Stimulated activated CD4-positive, alpha-beta T cell treated with anti-CD3 and anti-CD28 coated beads, TNF-alpha, amount 100 ng/mL, for 4 hours (primary cell): ENCODE measurements around the gene LARP1.

Experiments used
- DNase-seq, 3 experiments: peaks; one replicate each; pipeline ENCODE4 v3.0.0-alpha.2; 2020; ENCODE audit warnings: low read depth in 3 of 3

The LARP1 gene

DNA sequence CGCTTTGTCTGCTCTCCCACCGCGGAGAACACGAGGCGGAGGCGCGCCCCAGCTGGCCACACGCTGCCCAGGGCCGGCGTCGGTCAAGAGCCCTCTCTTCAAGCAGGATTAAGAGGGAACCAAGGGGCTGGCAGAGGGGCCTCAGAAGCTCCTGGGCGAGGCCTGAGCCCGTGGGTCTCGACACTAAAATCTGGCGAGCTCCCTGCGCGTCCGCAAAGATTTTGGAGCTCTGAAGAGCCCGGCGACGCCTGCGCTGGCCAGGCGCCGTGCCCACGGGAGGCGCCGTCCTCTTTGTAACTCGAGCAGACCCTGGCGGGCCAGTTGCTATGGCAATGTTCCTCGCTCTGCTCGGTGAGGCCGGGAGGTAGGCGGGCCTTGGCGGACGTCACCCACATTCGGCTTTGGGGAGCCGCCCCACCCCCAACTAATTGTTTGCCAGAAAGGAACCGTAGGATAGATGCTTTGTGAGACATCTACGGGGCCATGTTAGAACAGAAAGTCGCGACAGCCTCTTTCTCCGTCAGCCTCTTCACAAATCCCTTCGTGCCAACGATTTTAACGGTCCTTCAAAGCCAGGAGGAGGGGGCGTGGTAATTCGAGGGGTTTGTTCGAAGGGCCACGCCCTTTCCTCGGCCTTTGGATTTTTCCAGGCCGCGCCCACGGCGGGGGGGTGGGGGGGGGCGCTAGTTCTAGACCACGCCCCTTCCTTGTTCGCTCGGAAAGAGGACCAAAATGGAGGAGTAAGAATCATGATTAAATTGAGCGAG, 102.5 kb downstream of the LARP1 start:
- peak; percentile 64 to 73 (median 69) for DNase-seq

DNA sequence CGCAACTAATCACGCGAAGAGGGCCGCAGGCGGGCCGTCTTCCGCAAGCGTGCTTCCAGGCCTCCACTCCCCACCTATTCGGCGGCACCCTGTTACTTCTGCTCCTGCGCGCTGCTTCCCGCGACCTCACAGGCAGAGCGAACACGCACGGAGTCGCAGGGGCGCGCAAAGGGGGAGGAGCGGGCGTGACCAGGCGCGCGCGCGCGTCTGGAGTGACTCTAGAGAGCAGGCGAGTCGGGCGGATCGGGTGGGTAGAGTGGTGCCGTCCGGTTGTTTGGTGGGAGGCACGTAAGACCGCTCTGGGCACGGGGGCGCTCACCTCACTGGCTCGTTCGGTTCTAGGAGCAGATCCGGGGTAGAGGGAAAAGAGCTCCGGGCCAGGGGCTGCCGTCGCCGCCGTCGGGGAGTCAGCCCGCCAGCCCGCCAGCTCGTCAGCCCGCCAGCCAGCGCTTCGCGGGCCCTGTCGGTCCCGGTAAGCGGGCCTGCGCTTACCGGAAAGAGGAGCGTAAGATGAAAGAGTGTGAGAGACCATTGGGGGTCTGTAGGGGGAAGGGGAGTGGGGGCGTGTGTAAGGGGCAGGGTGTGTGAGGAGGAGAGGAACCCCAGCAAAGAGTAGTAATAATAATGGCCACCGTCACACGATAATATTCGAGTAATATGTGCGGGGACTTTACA, 103.3 kb downstream of the LARP1 start, which contains the start of gene CNOT8:
Gene CNOT8, plus strand, starts transcription at position 331 of the 675 bp plus-strand sequence. CDS start 4,652 bp downstream, outside the sequence.
- DNase-seq = peak; percentile 95 to 97 (median 96)

DNA sequence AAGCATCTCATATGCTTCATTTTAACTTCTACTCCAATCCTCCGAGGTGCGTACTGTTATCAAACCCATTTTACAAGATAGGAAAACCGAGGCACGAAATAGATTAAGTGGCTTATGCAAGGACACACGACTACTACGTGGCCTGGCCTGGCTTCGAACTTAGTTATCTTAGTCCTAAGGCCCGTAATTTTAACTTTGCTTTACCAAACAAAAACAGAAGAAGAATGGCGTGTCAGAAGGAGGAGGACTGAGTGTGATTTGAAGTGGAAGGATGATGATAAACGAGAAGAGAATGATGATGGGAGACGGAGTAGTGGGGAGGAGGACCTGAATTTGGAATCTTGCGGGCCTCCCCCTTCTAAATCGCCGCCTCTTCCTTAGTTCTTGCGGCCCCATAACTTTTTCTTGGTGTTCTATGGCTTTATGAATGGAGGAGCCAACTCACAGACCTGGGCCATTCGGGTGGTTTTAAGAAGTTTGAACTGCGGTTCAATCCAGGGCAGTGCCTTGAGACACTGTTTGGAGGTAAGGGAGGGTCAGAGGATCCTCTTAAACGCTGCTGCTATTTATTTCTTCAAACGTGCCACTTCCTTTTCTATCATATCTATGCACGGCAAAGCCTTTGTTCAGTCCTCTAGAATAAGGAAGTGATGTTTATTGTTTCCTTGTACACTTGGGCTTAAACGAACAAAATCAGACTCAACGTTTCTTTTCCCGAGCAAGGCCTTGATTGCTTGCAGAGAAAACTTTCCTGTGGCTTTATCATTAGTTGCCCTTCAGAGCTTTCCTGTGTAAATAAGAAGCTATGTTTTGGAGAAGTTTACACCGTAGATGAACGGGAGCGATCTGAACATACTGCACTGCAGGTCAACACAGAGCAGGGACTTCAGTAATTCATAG, 104.0 kb downstream of the LARP1 start:
- DNase-seq = no peak

DNA sequence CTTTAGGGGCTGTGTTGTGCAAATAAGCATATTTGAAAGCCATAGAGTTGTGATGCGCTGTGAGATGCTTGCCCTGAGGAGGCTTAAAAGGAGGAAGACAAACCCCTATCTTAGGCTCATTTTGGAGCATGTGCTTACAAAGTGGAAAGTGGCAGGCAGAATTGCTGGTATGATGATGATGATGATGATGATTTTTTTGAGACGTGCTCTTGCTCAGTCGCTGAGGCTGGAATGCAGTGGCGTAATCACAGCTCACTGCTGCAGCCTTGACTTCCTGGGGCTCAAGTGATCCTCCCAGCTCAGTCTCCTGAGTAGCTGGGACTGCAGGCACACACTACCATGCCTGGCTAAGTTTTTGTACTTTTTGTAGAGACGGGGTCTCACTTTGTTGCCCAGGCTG, 104.9 kb downstream of the LARP1 start:
- DNase-seq = no peak

DNA sequence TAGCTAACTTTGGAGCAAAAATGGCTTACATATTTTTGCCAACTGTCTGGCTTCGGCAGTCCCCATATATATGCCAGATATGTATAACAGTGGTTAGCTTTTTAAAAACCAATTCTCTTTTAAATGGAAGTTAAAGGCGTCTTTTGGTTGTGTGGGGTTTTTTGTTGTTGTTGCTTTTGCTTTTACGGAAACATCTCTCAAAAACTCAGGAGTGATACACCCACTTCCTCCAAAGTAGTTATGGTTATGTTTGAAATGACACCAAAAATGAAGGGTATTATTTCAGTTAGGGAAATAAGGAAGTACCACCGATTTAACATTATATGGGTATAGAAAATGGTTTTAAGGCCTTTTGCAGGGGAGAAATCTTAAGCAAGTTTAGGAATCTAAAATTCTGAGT, 105.6 kb downstream of the LARP1 start:
- DNase-seq = no peak

DNA sequence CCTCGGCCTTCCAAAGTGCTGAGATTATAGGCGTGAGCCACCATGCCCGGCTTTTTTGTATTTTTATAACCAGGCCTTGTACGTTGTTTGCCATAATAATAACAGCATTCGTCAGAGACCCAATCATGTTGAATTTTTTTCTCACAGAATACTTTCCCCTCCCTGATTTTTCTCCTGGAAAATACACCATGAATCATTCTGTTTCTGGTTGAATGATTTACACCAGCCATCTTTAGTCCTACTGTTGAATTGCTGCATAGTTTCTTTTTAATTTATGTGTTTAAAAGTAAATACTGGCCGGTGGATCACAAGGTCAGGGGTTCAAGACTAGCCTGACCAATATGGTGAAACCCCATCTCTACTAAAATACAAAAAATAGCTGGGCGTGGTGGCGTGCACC, 106.8 kb downstream of the LARP1 start:
- DNase-seq = no peak

DNA sequence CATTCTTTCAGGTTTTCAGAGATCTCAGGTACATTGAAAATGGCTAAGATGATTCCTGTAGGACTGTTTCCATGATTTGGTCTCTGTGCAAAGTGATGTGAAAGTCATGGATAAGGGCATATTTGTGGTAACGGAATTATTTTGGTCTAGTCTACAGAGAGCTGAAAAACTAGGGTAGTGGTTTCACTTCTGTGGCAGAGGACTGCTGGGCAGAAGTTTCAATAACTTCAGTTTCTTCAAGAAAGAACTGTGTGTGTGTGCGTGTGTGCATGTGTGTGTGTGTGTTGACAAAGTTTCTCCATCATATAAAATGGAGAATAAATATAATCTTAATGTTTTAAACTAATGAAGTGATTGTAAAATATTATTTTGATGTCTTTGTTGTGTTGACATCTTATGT, 107.6 kb downstream of the LARP1 start:
- no peak for DNase-seq

DNA sequence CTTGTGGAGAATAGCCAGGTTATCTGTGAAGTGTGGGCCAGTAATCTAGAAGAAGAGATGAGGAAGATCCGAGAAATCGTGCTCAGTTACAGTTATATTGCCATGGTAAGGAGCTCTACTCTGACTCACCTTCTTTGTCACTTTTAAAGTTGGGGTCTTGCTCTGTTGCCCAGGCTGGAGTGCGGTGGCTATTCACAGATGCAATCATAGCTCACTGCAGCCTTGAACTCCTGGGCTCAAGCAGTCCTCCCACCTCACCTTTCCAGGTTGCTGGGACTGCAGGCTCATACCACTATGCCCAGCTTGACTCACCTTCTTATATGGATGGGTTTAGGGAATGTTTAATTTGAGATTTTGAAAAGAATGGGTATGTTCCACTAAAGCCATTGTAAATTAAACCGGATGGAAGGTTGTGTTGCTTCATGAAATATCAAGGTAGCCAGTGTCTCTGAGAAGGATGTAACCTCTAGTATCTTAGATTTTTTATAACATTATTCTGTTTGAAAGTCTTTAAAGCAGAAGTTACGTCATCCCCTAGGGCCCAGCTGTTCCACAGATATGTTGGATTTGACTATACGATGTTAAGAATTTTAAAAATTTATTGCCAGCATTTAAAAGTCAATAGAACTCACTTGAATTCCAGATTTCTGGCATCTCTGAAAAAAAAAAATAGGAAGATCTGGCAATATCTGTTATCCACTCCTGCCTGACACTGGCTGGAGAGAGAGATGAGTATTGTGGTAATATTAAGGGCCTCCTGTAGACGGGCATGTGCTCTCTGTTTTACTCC, 108.3 kb downstream of the LARP1 start:
- no peak for DNase-seq

DNA sequence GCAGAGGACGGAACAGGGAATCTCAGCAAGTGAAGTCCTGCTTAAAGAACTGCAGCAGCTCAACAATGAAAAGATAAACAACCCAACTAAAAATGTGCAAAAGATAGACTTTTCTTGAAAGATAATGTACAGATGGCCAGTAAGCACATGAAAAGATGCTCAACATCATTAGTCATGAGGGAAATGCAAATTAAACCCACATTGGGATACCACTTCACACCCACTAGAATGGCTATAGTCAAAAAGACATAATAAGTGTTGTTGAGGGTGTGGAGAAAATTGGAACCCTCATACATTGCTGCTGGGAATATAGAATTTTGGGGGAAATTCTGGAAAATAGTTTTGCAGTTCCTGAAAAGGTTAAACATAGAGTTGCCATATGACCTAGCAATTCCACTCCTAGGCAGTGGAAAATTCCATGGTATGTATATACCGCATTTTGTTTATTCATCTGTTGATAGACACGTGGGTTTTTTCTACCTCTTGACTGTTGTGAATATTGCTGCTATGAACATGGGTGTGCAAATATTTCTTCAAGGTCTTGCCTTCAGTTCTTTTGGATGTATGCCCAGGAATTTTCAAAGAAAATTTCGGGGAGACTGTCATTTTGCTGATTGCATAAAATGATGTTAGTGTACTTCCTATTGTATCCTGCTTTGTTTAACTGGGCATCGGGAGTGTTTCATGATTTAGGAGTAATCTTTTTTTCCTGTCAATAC, 110.4 kb downstream of the LARP1 start:
- DNase-seq = no peak

DNA sequence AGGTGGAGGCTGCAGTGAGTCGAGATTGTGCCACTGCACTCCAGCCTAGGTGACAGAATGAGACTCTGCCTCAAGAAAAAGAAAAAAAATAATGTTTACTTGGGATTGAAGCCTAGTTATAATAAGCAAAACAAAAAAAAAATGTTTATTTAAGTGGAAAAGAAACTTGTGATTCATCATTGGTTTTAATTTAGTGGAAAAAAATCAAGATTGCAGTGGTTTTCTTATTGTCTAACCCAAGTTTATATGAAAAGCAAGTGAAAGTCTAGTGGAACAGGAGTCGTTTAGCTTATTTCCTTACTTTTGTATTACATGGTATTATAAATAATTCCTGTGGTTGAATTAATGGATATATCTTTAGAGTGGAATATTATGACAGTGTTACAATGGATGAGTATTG, 111.7 kb downstream of the LARP1 start:
- DNase-seq = no peak
